ENCODE measurements around the gene OAT. TPM values are rescaled to one million over a fixed set of nuclear protein-coding genes. Genes with fewer than 3 reads are reported as not detected.
A peak's percentile ranks its signal among the peaks of the same experiment; 100 is the strongest.

The OAT gene
- total RNA-seq, 1 experiment from 2014 or later, result 67.9 TPM

- Histone ChIP-seq H2BK120ac (ENCODE audit: low read depth, low read length, poor library complexity, severe bottlenecking) (no peak overlapping the region), H3K4me1 (ENCODE audit: insufficient read depth, low read length) (peaks cover 6% of the 10 kb centered on the region; the same call in 1 of the 2 replicates), H3K23me2 (ENCODE audit: insufficient read length, low read depth, low read length, poor library complexity, severe bottlenecking) (peaks cover 23% of the 10 kb centered on the region), H3K18ac (ENCODE audit: insufficient read length, low read depth, low read length) (no peak overlapping the region), H2BK12ac (ENCODE audit: insufficient read length, low read depth, low read length) (no peak overlapping the region), H3K9me3 (ENCODE audit: control insufficient read depth, low read depth, low read length) (no peaks in the 10 kb centered on the region), H2BK15ac (ENCODE audit: low read depth, low read length) (no peak overlapping the region), H2BK20ac (ENCODE audit: low read depth, low read length, poor library complexity, severe bottlenecking) (no peak overlapping the region), H4K20me1 (ENCODE audit: control insufficient read depth, insufficient read depth, insufficient read length) (no peaks in the 10 kb centered on the region), H3K27me3 (ENCODE audit: insufficient read depth, low read length) (peaks cover 15% of the 10 kb centered on the region; the same call in 1 of the 2 replicates), H3K79me1 (ENCODE audit: insufficient read depth, low read depth, low read length, poor library complexity, severe bottlenecking) (no peaks in the 10 kb centered on the region), H4K5ac (ENCODE audit: insufficient read length, low read depth, low read length) (no peak overlapping the region), H3K27ac (ENCODE audit: insufficient read length, low read depth, low read length) (no peak overlapping the region), H4K91ac (ENCODE audit: insufficient read length, low read depth, low read length) (no peak overlapping the region), H3K9ac (ENCODE audit: extremely low read depth, insufficient read length, low read length) (no peak overlapping the region), H2BK5ac (ENCODE audit: insufficient read length, low read length) (no peak overlapping the region), H3K4ac (ENCODE audit: low read depth, low read length) (no peak overlapping the region), H3T11ph (ENCODE audit: low read length) (no peak overlapping the region), H3K79me2 (ENCODE audit: insufficient read depth, low read length) (no peaks in the 10 kb centered on the region), H2AK5ac (ENCODE audit: insufficient read length, low read length) (no peak overlapping the region), H2AFZ (ENCODE audit: low read length) (no peak overlapping the region), H3K14ac (ENCODE audit: insufficient read depth, low read length) (no peak overlapping the region; the same call in 1 of the 2 replicates), H4K8ac (replicated peaks; ENCODE audit: insufficient read length, low read depth, low read length) (no peak overlapping the region), H3K23ac (ENCODE audit: insufficient read length, low read depth, low read length) (no peak overlapping the region), H3K4me2 (ENCODE audit: insufficient read depth, insufficient read length, low read length) (peak overlapping the region; percentile 72), H3K56ac (ENCODE audit: insufficient read length, low read depth, low read length) (no peak overlapping the region)
- Mint-ChIP-seq H3K4me1 (peaks cover 37 to 44% of the 10 kb centered on the region in 2 experiments), H3K36me3 (ENCODE audit: insufficient read depth in 1 of 3, low read depth in 3 of 3) (peaks cover 0 to 9% (median 0%) of the 10 kb centered on the region in 3 experiments; a peak in 3 of 7 replicates), H3K4me3 (peak overlapping the region; percentile 73 to 91), H3K9me3 (no peaks in the 10 kb centered on the region; a peak in 2 of 5 replicates), H3K27ac (no peak overlapping the region), H3K27me3 (ENCODE audit: low read depth) (peaks cover 75% of the 10 kb centered on the region)
- no CpG with 5 or more reads among the region's 60 CpGs for WGBS (ENCODE audit: extremely low coverage, insufficient read length, low lambda C conversion rate)
- DNase-seq, result peak; percentile 54
- TF ChIP-seq CTCF (conservative IDR thresholded peaks at IDR 0.05), result no peak
Observed at GRCh38 chr10:124447751-124448466, 29.2 kb upstream of the OAT start.
